ENCODE results near the gene SHTN1.

SHTN1 gene, protein sequence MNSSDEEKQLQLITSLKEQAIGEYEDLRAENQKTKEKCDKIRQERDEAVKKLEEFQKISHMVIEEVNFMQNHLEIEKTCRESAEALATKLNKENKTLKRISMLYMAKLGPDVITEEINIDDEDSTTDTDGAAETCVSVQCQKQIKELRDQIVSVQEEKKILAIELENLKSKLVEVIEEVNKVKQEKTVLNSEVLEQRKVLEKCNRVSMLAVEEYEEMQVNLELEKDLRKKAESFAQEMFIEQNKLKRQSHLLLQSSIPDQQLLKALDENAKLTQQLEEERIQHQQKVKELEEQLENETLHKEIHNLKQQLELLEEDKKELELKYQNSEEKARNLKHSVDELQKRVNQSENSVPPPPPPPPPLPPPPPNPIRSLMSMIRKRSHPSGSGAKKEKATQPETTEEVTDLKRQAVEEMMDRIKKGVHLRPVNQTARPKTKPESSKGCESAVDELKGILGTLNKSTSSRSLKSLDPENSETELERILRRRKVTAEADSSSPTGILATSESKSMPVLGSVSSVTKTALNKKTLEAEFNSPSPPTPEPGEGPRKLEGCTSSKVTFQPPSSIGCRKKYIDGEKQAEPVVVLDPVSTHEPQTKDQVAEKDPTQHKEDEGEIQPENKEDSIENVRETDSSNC

DNA sequence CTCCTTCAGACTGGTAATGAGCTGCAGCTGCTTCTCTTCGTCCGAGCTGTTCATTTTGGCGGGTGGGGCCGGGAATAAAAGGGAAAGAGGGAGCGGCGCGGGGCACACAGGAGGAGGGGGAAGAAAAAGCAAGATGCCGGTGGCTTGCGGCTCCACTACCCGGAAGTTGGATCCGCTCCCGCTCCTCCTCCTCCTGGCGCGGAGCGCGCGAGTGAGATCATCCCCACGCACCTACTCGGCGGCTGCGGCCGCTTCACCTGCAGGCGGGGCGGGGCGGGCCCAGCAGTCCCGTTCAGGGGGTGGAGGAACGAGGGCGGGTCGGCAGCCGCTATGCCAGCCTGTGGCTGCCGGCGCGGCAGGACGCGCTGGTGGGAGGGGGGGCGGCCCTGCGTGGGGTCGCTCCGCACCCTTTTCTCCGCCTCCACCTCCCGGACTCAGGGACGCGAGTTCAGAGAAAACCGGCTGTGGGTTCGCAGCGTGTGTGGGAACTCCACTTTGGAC is at the start of gene SHTN1:
TSS of gene SHTN1 (minus strand) at position 162 of the 501 bp plus-strand sequence. CDS start at position 54, 108 bp downstream.
- no peak for DNase-seq (ENCODE audit: low read depth in 2 of 2)

DNA sequence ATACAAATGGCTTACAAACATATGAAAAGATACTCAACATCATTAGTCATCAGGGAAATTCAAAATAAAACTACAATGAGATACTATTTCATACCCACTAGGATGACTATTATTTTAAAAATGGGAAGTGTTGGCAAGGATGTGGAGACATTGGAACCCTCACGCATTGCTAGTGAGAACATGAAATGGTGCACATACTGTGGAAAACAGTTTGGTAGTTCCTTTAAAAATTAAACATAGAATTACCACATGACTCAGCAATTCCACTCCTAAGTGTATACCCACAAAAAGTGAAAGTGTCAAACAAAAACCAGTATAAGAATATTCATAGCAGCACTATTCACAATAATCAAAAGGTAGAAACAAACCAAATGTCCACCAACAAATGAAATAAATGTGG is 48.5 kb upstream of the SHTN1 start:
- DNase-seq (ENCODE audit: low read depth in 2 of 2) = no peak

DNA sequence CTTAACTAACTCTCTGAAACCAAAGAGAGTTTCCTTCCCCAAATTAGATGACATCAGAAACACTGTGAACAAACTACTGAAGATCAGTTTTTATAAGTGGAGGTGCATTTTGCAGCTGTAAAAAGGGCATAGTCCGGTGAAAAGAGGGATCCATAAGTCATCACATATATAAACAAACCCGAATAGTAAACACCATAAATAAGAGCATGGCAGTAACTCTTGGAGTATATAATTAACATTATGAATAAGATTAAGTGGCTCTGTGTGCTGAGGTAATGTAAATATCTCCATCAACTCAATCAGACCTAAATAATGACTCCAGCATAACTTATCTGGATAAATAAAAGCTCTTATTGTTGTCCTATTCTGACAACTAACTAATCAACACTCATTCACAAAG is 43.0 kb upstream of the SHTN1 start:
- DNase-seq (ENCODE audit: low read depth in 2 of 2) = no peak

DNA sequence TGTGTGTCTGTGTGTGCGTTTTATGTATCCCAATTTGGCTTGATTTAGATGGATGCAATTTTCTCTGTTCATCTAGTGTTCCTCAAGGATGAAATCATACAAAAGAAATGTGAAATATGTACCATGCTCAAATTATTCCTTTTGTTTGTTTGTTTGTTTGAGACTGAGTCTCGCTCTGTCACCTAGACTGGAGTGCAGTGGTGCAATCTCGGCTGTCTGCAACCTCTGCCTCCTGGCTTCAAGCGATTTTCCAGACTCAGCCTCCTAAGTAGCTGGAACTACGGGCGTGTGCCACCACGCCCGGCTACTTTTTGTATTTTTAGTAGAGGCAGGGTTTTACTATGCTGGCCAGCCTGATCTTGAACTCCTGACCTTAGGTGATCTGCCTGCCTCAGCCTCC is 11.3 kb upstream of the SHTN1 start:
- DNase-seq (ENCODE audit: low read depth in 2 of 2) = no peak

DNA sequence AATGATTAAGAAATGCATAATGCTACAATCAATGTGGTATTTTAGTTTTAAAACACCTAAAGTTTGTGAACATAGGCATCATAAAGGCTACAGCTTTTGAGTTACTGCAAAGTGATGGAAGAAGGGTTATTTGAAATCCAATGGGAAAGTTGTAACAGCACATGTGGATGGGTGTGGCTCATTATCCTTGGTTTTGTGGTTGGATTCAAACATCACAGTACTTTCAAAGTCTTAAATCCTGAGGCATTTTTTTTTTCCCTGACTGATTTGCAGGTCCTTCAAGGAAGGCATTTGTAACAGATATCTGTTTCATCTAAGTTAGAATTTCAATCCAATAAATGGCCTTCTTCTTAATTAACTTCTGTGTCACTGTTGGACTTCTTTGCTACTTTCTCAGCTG is 9.8 kb upstream of the SHTN1 start:
- DNase-seq (ENCODE audit: low read depth in 2 of 2) = no peak

DNA sequence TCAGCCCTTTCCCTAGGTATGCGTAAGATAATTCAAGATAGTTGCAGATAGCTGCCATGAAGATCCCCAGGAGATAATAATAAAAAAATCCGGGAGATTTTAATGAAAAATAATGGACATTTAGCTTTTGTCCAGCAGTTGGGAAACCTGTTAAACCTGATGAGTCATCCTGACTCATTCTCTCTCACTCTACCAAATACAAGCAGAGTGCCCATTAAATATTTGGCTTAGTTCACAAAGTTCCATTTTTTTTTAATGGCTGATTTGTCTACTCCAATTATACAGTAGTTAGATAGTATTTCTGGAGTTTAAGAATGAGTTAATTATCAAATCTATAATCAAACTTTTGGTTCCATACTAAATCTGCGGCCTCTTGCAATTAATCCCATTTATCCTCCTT is 2.1 kb upstream of the SHTN1 start:
- no peak for DNase-seq (ENCODE audit: low read depth in 2 of 2)

DNA sequence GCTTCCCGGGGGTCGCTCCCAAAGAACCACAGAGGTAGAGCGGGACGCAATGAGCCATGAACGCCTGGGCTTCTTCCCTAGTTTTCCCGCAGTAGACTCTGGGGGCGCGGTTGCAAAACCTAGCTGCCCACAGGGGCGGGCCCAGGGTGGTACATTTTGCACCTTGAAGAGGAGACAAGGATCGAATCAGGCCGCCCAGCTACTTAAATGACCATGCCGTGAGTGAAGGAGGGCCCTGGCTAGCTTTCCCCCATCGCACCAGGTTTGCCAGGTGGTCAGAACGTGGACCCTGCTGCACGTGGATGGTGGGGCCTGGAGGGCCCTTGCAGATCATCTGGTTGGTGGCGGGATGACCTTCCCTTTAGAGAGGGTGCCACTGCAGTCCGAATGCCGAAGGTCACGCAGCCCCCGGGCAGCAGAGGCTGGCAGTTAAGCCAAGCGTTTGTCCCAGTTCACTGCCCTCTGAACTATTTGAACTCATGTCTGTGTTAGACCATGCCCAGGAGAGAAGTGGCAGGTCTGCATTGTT is 604 bp upstream of the SHTN1 start:
- DNase-seq (ENCODE audit: low read depth in 2 of 2) = no peak

DNA sequence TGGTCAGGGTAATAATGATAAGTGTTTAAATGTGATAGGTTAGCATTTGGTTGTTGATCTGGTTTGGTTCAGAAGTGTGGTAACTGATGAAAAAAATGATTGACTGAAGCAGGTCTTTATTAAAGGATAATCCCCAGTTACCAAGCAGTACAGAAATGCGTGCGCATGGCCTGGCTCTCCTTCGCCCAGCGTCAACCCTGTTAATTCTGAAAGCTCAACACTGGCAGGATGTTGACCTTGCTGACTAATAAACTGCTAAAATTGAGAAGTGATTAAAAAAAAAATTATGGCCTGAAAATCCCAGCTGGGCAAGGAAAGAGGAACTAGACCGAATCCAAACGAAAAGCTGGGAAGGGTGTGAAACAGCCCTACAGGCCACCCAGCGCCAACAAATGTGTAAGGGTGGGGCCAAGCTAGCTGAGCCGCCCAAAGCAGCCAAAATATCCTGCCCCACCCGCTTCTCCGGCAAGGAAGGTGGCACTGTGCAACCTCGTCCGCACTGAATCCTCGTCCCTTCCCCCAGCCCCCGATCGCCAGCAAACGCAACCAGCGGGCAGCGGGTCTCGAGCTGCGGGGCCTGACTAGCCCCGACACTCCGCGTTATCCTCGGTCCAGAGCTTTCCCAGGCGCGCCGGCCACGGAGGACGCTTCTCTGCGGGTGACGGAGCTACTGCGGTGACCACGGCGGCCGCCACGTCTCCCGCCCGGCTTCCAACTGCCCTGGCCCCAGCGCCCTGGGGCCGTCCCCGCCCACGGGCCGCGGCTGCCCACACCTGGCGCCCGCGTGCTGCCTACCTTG is 561 bp downstream of the SHTN1 start:
- no peak for DNase-seq (ENCODE audit: low read depth in 2 of 2)

DNA sequence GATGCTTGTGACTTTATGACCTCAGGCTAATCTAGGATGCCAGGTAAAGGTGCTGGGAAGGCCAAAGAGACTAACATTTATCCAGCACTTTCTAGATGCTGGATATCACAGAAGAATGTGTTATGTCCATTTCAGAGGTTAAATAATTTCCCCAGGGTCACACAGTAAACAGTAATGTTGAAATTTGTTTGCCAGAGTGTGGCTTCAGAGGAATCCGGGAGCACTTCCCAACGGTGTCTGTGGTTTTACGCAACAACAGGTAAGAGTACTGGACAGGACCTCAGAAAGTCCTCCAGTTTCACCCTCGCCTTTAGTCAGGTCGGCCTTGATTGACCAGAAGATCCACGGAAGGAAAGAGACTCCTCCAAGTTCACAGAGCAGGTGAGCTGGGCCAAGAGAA is 1.7 kb downstream of the SHTN1 start:
- DNase-seq (ENCODE audit: low read depth in 2 of 2) = no peak

DNA sequence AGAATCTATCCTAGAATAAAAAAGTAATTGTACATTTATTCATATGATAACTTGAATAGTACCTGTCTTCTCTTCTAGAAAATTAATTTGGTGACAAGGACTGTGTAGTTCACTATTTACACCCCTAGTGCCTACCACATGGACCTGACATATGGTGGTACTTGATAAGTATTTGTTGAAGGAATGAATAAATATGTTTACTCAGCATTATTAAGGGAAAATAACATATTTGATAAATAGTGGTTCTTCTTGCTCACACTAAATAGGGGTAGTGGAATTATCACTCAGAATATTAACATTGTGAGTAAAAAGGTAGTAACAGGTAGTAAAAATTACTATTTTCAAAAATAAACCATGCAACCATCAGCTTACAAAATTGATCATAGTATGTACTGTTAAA is 2.8 kb downstream of the SHTN1 start:
- DNase-seq (ENCODE audit: low read depth in 2 of 2) = no peak

DNA sequence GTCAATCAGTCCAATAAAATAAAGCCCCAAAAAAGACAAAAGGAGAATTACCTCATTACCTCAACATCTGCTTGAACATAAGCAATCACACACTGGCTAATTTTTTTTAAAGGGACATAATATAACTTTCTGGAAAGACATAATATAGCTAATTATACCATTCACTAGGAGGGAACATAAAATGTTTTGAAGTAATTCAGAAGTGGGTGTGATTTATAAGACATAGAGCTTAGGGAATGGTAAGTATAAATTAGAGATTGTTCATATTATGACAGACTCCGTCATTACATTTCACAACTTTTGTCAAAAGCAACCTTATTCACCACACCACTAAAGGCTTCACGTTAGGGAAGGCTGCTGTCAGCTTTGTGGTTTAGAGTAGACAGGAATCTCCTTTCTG is 3.8 kb downstream of the SHTN1 start:
- no peak for DNase-seq (ENCODE audit: low read depth in 2 of 2)

DNA sequence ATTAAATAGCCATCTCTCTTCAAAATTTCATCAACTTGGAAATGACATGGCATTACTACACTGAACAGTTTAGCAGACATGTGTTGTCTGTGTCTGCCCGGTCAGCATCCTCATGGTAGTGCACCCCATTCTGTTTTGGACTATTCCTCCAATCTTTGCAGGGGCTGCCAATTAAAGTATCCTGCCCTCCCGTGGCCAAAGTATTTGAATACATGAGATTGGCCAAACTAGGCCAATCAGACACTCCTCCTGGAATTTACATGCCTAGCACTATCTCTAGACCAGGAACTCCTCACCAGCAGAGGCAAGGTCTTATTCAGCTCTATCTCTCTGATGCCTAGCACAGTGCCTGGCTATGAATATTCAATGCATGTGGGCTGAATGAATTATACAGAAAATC is 4.4 kb downstream of the SHTN1 start:
- no peak for DNase-seq (ENCODE audit: low read depth in 2 of 2)

DNA sequence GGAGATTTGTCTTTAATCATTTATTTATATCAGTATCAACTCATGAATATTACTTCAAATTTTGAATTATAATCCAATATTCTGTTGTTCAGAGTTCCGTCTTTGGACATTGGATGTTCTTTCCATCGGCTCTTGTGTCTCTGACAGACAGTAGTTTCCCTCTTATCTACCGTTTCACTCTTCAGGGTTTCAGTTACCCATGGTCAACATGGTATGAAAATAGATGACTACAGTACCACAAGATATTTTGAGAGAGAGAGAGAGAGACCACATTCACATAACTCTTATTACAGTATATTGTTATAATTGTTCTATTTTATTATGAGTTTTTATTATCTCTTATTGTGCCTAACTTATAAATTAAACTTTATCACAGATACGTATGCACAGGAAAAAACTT is 6.8 kb downstream of the SHTN1 start:
- DNase-seq (ENCODE audit: low read depth in 2 of 2) = no peak

DNA sequence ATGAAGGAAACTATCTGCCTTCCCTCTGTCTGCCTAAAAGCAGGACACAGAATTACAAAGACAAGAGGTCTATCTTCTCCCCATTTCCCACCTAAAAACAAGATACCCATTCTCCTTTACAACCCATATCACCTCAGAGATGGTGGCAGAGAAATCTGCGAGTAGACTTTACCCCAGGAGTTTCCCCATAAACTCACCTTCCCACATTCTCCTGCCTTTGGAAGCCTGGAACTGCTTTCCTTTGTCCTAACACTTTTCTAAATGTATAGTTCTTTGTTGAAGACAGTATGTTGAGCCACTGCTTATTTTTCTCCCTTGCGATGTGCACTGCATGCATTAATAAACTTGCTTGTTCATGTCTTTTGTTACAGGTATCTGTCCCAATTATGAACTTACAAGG is 8.0 kb downstream of the SHTN1 start:
- no peak for DNase-seq (ENCODE audit: low read depth in 2 of 2)

DNA sequence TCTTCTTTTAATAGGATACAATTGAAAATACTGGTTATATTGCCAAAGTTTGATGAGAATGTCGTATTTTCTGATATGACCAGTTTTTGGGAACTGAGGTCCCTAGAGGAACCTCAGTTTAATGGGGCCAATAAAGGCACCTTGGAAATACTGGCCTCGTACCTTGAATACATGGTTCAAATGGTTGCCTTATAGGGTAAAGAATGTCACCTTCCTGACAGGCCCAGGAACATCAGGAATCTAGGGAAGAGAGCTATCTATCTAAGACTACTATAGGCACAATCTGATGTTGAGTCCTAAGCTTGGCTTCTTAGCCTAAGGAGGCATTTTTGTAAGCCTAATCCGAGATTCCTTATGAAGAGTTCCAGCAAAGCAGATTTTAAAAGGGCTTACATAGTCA is 9.3 kb downstream of the SHTN1 start:
- no peak for DNase-seq (ENCODE audit: low read depth in 2 of 2)

DNA sequence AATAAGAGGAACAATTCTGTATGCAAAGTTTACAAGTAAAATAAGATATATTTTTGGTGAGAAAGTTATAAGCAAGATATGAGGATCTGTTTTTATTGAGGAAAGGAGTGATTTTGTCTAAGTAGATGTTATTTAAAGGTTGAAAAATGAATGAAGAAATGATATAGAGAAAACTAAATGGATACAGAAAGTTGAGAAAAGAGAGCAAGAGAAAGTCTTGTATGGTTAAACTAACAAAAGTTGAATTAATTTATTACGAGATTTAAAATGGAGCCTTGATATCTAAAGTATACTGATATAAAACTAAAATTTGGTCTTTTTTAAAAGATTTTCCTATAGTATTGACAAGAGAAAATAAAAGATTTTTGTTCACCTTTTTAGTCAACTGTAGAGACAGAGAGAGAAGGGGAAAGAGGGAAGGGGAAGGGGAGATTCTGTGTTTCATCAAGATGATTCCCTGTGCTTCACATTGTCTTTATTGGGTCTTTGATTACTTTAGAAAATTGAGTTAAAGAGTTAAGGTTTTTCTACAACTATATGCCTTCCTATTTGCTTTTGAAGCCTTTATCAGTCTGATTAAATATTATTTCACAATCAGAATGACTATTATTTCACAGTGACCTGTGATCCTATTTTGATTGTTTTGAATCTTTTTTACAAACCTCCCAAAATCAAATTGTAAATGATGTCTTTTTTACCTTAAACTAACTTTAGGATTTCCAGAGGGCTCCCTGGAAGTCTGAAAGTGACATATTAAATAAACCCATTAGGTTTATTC is 10.7 kb downstream of the SHTN1 start:
- DNase-seq (ENCODE audit: low read depth in 2 of 2) = no peak

DNA sequence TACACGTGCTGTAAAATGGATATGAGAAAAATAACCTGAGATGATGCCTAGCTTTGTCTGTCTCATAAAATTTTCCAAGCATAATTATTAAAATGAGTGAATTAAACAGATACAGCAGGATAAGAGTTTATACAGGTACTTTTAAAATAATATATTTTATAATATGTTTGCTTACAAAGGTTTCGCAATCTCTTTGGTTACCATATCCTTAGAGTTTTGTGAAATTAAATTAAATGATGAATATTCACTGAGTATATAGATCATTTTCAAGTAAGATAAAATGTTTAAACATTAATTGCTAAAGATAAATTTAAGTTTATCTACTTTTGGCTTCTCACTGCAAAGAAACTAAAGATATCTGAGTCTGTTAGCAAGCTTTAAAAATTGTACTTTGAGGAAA is 11.4 kb downstream of the SHTN1 start:
- no peak for DNase-seq (ENCODE audit: low read depth in 2 of 2)

DNA sequence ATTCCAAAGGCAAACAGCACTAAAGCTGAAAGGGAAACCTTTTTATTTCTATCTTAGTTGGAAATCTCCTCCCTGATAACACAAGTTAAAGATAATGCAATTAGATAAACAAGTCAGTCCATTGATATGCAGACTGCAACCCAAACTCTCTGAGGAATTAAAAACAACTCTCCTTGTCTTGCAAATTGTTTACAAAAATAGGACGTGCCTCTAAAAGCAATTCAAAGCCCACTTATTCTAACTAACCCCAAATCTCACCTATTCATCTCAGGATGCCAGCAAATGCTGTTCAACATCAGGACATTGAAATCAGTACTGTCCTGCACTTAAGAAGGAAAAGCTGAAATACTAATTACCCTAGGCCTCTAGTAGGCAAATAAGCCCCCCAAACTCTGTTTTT is 12.8 kb downstream of the SHTN1 start:
- no peak for DNase-seq (ENCODE audit: low read depth in 2 of 2)

DNA sequence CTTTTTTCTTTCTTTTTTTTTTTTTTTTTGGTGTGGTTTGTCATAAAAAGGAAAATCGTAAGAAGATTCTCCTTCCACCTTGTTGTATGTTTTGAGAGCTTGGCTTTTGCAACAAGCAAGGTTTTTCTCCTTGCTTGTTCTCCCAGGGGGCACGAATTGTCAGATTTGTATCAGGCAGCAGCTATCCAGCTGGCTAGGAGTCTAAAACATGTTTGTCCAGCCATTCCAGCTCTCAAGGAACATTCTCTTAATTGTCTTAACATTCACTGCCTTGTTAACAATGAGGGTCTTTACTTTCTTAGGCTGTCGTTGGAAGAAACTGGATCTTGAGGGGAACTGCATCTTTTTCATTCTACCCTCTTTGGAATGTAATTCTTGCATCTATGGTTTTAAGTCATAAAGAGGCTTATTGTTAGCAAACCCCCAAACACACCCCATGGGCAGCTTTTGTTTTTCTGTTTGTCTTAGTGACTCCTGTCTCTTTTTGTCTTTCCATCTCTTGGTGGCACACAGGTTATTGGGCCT is 14.6 kb downstream of the SHTN1 start:
- no peak for DNase-seq (ENCODE audit: low read depth in 2 of 2)

DNA sequence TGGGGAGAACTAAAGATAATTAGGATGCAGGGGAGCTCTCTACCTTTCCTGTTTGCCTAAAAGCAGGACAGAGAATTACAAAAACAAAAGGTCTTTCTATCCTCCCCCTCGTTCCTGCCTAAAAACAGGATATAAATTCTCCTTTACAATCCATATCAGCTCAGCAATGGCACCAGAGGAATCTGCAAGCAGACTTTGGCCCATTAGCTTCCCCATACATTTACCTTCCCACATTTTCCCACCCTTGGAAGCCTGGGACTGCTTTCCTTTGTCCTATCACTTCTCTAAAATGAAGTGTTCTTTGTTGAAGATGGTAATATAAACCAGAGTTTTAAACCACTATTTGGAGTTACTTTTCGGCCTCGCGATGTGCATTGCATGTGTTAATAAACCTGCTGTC is 15.5 kb downstream of the SHTN1 start:
- DNase-seq (ENCODE audit: low read depth in 2 of 2) = no peak

DNA sequence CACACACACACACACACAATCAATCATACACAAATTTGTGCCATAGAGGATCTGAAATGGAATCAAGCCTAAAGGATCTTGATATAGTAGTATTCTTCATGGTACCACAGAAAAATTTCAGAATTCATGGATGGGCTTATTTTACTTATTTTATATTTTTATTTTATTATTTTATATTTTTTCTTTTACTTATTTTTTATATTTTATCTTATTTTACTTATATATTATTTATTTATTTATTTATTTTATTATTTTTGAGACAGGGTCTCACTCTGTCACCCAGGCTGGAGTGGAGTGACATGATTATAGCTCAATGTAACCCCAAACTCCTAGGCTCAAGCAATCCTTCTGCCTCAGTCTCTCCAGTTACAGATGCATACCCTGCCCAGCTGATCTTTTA is 16.7 kb downstream of the SHTN1 start:
- DNase-seq (ENCODE audit: low read depth in 2 of 2) = no peak
